ENCODE measurements around the gene MAGI2. TPM values are rescaled to one million over a fixed set of nuclear protein-coding genes. Genes with fewer than 3 reads are reported as not detected.

The MAGI2 gene
- total RNA-seq, 1 donor from 2014 or later = 10.7 TPM

- Mint-ChIP-seq H3K27ac (ENCODE audit: unreplicated experiment) (no peak overlapping the region), H3K36me3 (ENCODE audit: unreplicated experiment) (no peaks in the 10 kb centered on the region), H3K4me1 (ENCODE audit: unreplicated experiment) (no peaks in the 10 kb centered on the region), H3K4me3 (ENCODE audit: unreplicated experiment) (no peak overlapping the region), H3K9me3 (ENCODE audit: unreplicated experiment) (no peaks in the 10 kb centered on the region), H3K27me3 (ENCODE audit: unreplicated experiment) (no peaks in the 10 kb centered on the region)
- no peak for TF ChIP-seq CTCF (IDR thresholded peaks at IDR 0.05)
- DNase-seq (ENCODE audit: extremely low spot score, unreplicated experiment) = no peak
Measured at GRCh38 chr7:79257959-79258358, 195.5 kb downstream of the MAGI2 start.

GRCh38 chr7:79245623-79246249, 207.7 kb downstream of the MAGI2 start:
- DNase-seq (ENCODE audit: extremely low spot score, unreplicated experiment) = no peak
- no peaks in the 10 kb centered on the region for H3K9me3 Mint-ChIP-seq (ENCODE audit: unreplicated experiment)
- no peaks in the 10 kb centered on the region for H3K36me3 Mint-ChIP-seq (ENCODE audit: unreplicated experiment)
- peaks cover 5% of the 10 kb centered on the region for H3K4me1 Mint-ChIP-seq (ENCODE audit: unreplicated experiment)
- TF ChIP-seq CTCF (IDR thresholded peaks at IDR 0.05) = no peak
- no peak overlapping the region for H3K4me3 Mint-ChIP-seq (ENCODE audit: unreplicated experiment)
- no peak overlapping the region for H3K27ac Mint-ChIP-seq (ENCODE audit: unreplicated experiment)
- H3K27me3 Mint-ChIP-seq (ENCODE audit: unreplicated experiment) = peaks cover 15% of the 10 kb centered on the region

GRCh38 chr7:79244482-79244881, 209.0 kb downstream of the MAGI2 start:
- Mint-ChIP-seq H3K27ac (ENCODE audit: unreplicated experiment) (no peak overlapping the region), H3K4me1 (ENCODE audit: unreplicated experiment) (peaks cover 5% of the 10 kb centered on the region), H3K9me3 (ENCODE audit: unreplicated experiment) (no peaks in the 10 kb centered on the region), H3K27me3 (ENCODE audit: unreplicated experiment) (peaks cover 15% of the 10 kb centered on the region), H3K36me3 (ENCODE audit: unreplicated experiment) (no peaks in the 10 kb centered on the region), H3K4me3 (ENCODE audit: unreplicated experiment) (no peak overlapping the region)
- no peak for DNase-seq (ENCODE audit: extremely low spot score, unreplicated experiment)
- TF ChIP-seq CTCF (IDR thresholded peaks at IDR 0.05) = no peak

GRCh38 chr7:79241288-79242060, 212.0 kb downstream of the MAGI2 start:
- Mint-ChIP-seq H3K27ac (ENCODE audit: unreplicated experiment) (no peak overlapping the region), H3K36me3 (ENCODE audit: unreplicated experiment) (no peaks in the 10 kb centered on the region), H3K27me3 (ENCODE audit: unreplicated experiment) (peaks cover 12% of the 10 kb centered on the region), H3K4me3 (ENCODE audit: unreplicated experiment) (no peak overlapping the region), H3K4me1 (ENCODE audit: unreplicated experiment) (peaks cover 5% of the 10 kb centered on the region), H3K9me3 (ENCODE audit: unreplicated experiment) (no peaks in the 10 kb centered on the region)
- TF ChIP-seq CTCF (IDR thresholded peaks at IDR 0.05) = no peak
- no peak for DNase-seq (ENCODE audit: extremely low spot score, unreplicated experiment)

- H3K9me3 Mint-ChIP-seq (ENCODE audit: unreplicated experiment) = no peaks in the 10 kb centered on the region
- peaks cover 5% of the 10 kb centered on the region for H3K4me1 Mint-ChIP-seq (ENCODE audit: unreplicated experiment)
- H3K27me3 Mint-ChIP-seq (ENCODE audit: unreplicated experiment) = peaks cover 12% of the 10 kb centered on the region
- H3K4me3 Mint-ChIP-seq (ENCODE audit: unreplicated experiment) = no peak overlapping the region
- no peak for TF ChIP-seq CTCF (IDR thresholded peaks at IDR 0.05)
- no peaks in the 10 kb centered on the region for H3K36me3 Mint-ChIP-seq (ENCODE audit: unreplicated experiment)
- H3K27ac Mint-ChIP-seq (ENCODE audit: unreplicated experiment) = no peak overlapping the region
- no peak for DNase-seq (ENCODE audit: extremely low spot score, unreplicated experiment)
Measured at GRCh38 chr7:79240413-79240812, 213.1 kb downstream of the MAGI2 start.

Data from osteocyte (in vitro differentiated cells).